Right ventricle myocardium inferior (tissue), 1 donor: Measurements from ENCODE around the gene EGFR. TPM values are rescaled to one million over a fixed set of nuclear protein-coding genes. Genes with fewer than 3 reads are reported as not detected.
"Not testable (repeated sequence)": the region's sequence is repeated elsewhere in the genome, so short reads cannot be mapped to it uniquely, and the experiment has no call there.

Experiments used
- ATAC-seq: fragments of 200-7000 bp; cut with Tn5 transposase; one replicate; pipeline ENCODE4 v1.9.1; 2020; ENCODE audit warnings: mild to moderate bottlenecking, moderate library complexity
- DNase-seq: peaks from one replicate; pipeline ENCODE4 v3.0.0; 2021; ENCODE audit errors: missing footprints
- intact Hi-C: fragments of 100-400 bp; cut with DNase I; formaldehyde crosslinking; loops from one replicate; pipeline ENCODE4 v1.11.0; 2022
- total RNA-seq: library from RNA; stranded (reverse); fragmentation: NEBNext Ultra II Directional; extraction: Animal tissue kit (Norgen Biotek cat#: 25700); gene quantifications from one replicate; pipeline ENCODE4 v1.2.1, GENCODE V29; 2021
- donor health status: DM: no; HTN: yes; CAD: no; lungs with severe emphysema.

The EGFR gene
- total RNA-seq, 1 donor from 2014 or later: 11.4 TPM

DNA sequence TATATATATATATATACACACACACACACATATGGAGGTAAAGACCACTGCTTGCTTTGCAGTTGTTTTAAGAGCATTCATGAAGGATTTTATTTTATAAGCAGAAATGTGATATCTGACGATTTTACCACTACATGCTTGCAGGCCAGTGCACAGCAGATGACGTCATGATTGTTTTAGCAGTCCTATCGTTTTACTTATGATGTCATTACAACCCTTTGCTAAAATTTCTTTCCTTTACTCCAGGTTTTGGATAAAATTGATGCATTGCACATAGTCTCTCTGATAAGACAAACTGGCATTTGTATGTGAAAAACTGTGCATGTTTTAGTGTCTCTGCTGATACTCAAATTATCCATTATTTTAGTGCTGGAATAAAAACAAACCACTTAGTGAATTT is 9.2 kb downstream of the EGFR start:
- no peak for DNase-seq
- intact Hi-C loops: no loop called here
- ATAC-seq: no peak

DNA sequence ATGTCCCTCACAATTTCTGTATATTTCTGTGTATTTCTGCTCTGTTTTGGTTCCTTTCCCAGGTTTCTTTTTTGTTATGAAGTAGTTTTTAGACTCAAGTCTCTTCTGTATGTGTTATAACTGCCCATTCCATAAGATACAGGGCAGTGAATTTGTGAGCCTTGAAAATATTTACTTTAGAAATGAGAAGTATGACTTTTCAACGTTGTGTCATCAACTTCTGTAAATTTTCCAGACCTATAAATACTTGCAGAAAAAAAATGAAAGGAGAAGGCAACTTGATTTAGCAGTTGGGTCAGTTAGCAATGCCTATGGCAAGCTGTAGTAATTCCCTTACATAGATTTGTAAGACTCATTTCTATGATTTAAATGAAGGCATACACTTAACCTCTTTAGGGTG is 11.5 kb downstream of the EGFR start:
- intact Hi-C loops: no loop called here
- ATAC-seq (no peak), DNase-seq (no peak)

GRCh38 chr7:55031075-55031474 is 12.3 kb downstream of the EGFR start:
- no peak for ATAC-seq
- intact Hi-C loops: no loop called here
- DNase-seq: no peak

DNA sequence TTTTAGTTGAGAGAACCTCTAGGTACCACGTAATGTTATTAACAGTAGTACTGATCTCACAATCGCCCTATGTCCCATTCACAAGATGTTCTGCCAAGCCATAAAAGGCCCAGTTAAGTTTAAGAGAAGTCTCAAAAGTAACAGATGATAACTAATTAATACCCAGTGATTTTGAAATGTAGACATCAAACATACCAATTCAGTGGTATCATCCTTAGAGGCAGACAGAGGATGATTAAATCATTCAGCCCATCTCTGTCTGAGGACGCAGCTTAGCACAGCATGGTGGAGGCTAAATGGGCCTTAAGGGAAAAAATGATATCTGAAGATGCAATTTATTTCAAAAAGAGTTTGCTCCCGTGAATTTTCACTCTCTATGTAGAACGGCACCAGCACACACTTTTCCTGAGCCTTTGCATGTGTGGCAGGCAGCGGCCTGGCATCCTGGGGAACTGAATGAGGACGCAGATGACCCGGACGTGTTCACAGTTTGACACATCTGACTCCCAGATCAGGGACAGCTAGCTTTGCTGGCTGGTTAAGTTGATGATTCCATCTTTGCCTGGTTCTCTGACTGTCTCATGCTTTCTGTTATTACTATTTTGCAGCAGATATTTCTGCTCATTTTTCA is 13.4 kb downstream of the EGFR start:
- ATAC-seq: no peak
- intact Hi-C loops: no loop called here
- DNase-seq: no peak

DNA sequence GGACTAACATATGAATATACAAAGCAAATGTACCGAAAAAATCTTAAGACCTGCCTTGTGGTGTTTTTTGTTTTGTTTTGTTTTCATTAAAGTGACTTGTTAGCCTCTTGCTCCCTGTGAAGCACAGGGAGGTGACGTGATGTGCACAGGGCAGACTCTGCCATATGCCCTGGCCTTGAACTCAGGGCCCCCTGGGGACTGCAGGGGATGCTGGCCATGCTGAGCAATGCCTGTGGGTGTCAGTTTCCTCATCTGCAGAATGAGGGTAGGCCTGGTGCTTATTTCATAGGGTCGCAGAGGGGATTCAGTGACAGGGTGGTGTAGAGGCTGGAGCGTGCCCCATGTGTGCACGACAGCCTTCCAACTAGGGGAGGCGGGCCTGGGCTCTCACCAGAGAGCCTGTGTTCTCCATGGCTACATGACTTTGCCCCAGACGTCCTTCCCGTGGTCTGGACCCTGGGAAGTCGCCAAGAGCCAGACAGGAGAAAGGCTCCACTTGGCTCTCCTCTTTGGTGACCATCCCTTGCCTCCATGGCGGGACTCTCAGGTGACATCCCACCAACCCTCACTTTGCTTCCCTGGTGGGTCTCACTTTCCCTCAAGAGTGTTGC is 14.5 kb downstream of the EGFR start:
- intact Hi-C loops: no loop called here
- DNase-seq (no peak), ATAC-seq (peak; percentile 15)

DNA sequence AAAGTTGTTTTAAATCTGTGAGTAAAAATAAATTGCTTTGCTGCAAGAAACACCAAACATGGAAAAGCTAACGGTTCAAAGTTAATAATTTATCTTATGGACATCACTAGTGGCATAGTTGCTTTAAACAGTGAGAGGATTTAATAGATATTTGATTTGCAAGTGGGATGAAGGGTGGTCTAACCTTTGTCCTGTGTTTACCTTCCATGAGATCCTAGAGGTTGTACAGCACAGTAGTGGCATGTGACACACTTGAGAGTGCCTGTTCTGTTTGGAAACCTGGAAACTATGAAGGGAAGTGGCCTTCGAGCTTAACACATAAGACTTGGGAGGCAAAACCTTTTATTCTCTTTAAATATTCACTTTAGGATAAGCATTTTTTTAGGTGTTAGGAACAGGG is 16.0 kb downstream of the EGFR start:
- ATAC-seq (no peak), DNase-seq (no peak)
- intact Hi-C loops: loop anchor here (2.0 kb wide), 1 partner anchor 18 kb away; no protein-coding TSS in a partner anchor

- ATAC-seq, DNase-seq: not testable (repeated sequence)
- intact Hi-C loops: loop anchor here (2.0 kb wide), 1 partner anchor 17 kb away; no protein-coding TSS in a partner anchor
Observed at GRCh38 chr7:55035410-55035809, 16.6 kb downstream of the EGFR start.

DNA sequence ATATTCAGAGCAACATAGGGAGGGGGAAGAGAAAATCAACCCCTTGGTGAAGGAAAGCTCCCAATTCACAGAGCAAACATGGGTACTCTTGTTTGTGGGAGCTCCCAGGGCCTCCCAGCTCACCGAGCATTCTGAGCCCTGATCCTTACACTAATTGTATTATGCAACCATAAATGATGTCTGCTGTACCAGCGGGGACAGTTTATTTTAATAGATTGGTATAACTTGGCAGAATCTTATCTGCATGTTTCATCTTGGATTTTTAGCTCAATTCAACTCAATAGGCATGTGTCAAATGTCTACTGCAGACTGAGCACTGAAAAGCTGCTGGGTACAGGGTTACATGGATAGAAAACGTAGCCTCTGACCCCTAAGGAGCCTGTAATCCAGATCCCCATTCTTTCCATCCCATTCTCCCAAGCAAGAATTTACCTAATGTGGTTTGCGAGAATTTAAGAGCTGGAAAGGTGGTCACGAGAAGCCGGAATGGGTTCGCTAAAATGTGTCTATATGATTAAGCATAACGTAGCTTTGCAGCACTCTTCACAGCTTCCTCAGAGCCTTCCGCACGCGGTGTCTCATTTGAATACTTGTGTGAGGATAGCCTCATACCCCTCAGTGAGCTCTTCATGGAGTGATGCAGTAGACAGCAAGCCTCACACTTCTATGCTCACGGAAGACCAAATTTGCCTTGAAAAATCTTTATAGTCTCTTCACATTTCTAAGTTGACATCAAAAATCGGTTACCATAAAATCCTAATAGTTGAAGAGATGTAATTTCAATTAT is 18.3 kb downstream of the EGFR start:
- ATAC-seq (no peak), DNase-seq (no peak)
- intact Hi-C loops: no loop called here

DNA sequence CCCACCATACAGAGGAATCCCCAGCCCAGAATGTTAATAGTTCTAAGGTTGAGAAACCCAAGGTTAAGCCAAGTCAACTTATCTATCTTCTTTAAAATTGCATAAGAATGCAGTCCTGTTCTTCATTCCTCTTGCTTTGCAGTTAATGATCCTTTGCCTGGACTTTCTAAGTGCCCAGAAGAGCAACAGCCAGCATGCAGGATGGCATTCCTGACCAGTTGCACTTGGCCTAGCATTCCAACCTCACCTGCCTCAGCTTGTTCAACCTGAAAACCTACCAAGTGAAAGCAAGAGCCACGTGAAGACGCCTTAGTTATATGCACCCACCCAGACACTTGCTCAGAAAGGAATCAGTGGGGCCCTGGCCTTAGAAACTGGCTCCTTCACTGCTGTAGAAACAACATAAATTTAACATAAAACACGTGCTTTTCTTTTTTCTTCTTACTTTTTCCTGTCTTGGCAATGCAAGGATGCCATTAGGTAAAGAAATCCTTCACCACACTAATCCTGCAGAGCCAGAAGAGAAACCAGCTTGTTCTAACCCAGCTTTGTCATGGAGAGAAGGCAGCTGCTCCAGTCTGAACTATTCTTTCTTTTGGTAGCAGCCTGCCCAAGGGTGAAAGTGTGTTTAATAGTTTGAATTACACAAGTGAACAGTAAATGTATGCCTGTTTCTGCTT is 25.0 kb downstream of the EGFR start:
- DNase-seq (no peak), ATAC-seq (no peak)
- intact Hi-C loops: no loop called here

GRCh38 chr7:55044371-55044717 is 25.5 kb downstream of the EGFR start:
- ATAC-seq (no peak), DNase-seq (no peak)
- intact Hi-C loops: no loop called here

- ATAC-seq: no peak
- intact Hi-C loops: no loop called here
Observed at GRCh38 chr7:55044791-55045190, 26.0 kb downstream of the EGFR start.

GRCh38 chr7:55046582-55047342 is 27.9 kb downstream of the EGFR start:
- ATAC-seq: no peak
- no peak for DNase-seq
- intact Hi-C loops: no loop called here

More at GRCh38 chr7:55044791-55045190, 26.0 kb downstream of the EGFR start:
- no peak for DNase-seq

DNA sequence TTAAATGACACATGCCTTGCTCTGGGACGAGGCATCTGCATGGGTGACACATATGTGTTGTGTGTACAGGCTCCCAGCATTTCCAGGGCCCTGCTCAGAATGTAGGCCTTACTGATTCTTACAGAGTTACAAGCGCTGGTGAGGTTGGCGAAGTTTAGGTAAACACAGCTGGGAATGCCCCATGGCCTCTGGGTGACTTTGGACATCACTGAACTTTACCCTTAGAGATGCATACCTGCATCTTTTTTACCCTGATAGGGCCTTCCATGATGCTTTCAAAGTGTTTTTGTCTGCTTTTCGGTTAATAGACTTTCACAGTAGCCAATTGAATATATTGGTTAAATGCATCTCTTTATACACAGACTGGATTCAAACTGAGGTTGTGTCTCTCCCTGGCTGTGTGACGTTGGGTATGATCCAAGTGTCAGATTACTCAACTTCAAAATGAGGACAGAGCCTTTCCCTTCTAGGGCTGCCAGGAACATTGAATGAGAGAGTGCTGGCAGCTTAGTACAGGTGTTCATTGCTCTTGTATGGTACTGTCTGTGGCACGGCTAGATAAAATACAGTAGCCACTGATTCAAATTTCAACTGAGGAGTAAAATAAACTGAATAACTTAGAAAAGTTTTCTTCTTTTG is 29.5 kb downstream of the EGFR start:
- DNase-seq (no peak), ATAC-seq (peak; percentile 78)
- intact Hi-C loops: no loop called here

DNA sequence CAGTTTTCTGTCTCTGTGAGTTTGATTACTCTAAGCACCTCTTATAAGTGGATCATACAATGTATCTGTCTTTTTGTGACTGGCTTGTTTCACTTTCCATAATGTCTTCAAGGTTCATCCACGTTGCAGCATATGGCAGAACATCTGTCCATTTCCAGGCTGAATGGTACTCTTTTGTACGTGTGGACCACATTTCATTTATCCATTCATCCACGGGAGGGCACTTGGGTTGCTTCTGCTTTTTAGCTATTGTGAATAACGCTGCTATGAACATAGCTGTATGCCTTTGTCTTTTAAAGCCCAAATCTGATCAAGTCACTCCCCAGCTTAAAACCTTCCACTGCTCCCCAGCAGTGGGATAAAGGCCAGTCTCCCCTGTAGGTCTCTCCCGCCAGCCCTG is 31.5 kb downstream of the EGFR start:
- DNase-seq (no peak), ATAC-seq (no peak)
- intact Hi-C loops: loop anchor here (10.0 kb wide), 1 partner anchor 205 kb away; no protein-coding TSS in a partner anchor

- no peak for ATAC-seq
Observed at GRCh38 chr7:55052081-55052480, 33.3 kb downstream of the EGFR start.

GRCh38 chr7:55052741-55053427 is 34.1 kb downstream of the EGFR start:
- no peak for ATAC-seq
- intact Hi-C loops: loop anchor here (2.0 to 10.0 kb wide), 2 partner anchors 18 to 202 kb away; no protein-coding TSS in a partner anchor
- DNase-seq: no peak

More at GRCh38 chr7:55052081-55052480, 33.3 kb downstream of the EGFR start:
- no peak for DNase-seq
- intact Hi-C loops: loop anchor here (2.0 to 10.0 kb wide), 2 partner anchors 17 to 203 kb away; no protein-coding TSS in a partner anchor
